ENCODE measurements around the gene CYBC1.

The CYBC1 gene

DNA sequence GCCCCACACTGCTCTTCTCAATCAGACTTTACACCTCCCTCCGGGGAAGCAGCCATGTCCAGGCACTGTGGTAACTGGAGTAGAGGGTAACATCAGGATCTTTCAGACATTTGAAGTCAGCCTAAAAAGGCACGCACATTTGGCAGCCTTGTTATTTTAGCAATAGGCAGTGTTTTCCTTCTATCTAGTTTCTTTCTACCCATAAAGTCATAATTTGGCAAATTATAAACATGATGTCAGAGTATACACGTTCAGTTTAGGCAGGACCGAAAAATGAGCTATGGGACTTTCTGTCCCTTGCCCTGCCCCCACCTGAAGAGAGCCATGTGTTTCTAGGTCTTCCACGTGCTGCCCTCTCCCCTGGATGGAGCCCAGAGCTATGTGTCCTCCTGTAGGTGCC lies 29.1 kb upstream of the CYBC1 start:
- no peak overlapping the region for H3K4me3 ChIP-seq (ENCODE audit: low read depth, low read length)
- no peak for DNase-seq (ENCODE audit: low read depth)
- TF ChIP-seq, protein P1, sequence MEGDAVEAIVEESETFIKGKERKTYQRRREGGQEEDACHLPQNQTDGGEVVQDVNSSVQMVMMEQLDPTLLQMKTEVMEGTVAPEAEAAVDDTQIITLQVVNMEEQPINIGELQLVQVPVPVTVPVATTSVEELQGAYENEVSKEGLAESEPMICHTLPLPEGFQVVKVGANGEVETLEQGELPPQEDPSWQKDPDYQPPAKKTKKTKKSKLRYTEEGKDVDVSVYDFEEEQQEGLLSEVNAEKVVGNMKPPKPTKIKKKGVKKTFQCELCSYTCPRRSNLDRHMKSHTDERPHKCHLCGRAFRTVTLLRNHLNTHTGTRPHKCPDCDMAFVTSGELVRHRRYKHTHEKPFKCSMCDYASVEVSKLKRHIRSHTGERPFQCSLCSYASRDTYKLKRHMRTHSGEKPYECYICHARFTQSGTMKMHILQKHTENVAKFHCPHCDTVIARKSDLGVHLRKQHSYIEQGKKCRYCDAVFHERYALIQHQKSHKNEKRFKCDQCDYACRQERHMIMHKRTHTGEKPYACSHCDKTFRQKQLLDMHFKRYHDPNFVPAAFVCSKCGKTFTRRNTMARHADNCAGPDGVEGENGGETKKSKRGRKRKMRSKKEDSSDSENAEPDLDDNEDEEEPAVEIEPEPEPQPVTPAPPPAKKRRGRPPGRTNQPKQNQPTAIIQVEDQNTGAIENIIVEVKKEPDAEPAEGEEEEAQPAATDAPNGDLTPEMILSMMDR (IDR thresholded peaks at IDR 0.05; ENCODE audit: insufficient read depth, low read depth, low read length, missing control alignments), result no peak

DNA sequence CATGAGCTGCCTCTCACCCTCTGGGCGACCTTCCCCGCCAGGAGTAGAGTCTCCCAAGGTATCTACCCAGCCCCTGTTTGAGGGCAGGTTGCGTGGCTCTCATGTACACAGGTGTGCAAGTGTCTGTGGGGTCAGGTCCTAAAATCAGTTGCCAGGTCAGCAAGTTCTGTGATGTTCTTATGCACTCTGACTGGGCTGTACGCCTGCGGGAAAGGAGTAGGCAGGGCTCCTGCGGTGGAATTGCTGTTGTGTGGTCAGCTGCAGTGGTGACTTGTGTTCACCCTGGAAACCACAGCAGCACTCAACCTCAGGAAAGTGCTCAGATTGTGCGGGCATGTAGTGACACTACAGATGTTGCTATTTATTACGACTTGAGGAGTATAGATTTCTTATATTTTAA lies 27.4 kb upstream of the CYBC1 start:
- H3K4me3 ChIP-seq (ENCODE audit: low read depth, low read length), result no peak overlapping the region
- TF ChIP-seq, protein P1 (IDR thresholded peaks at IDR 0.05; ENCODE audit: insufficient read depth, low read depth, low read length, missing control alignments), result no peak
- DNase-seq (ENCODE audit: low read depth), result no peak

DNA sequence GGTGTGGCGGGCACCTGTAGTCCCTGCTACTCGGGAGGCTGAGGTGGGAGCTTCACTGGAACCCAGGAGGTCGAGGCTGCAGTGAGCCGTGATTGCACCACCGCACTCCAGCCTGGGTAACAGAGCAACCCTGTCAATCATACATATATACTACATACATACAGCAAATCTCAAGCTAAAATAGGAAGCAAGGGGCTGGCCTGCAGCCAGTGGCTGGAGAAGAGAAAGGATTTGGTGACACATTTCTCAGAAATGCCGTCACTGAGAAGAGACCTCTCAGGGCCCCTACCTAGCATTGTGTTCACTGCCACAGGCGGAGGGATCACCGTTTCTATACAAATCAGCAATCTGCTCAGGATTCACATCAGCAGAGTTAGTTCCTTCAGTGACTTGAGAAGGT lies 24.9 kb upstream of the CYBC1 start:
- no peak for DNase-seq (ENCODE audit: low read depth)
- TF ChIP-seq, protein P1 (IDR thresholded peaks at IDR 0.05; ENCODE audit: insufficient read depth, low read depth, low read length, missing control alignments), result no peak
- H3K4me3 ChIP-seq (ENCODE audit: low read depth, low read length), result no peak overlapping the region

DNA sequence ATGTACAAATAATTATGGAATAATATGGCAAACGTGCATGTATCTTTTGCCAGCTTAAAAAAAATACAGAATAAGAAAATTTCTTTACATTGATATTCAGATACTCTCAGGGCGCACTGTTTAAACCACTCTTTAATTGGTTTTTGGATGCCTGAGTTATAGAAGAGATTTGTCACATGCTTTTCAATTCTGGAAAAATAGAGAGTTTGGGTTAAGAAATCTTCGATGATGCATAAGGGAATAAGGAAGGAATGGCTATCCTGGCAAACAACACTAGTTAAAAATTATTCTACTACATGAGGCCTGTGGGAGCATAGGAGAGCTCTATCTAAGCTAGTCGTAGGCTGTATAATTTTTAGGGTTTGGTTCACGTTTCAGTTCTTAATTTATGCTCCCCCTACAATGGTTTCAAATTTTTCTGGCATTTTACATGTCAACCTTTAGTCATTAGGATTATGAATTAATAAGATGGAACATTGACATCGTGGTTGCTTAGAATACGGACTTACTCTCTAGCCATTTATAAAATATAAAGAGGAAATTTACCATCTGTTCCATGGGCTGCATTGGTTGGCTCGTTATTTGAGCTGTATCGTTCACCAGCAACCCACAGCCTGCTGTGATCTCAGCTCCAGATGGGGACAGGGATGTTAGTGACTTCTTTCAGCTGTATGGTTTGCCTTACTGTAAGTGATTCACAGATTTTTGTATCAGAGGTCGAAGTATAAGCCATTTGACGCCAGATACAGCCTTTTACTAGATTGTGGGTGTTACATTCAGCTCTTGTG lies 23.9 kb upstream of the CYBC1 start:
- no peak for DNase-seq (ENCODE audit: low read depth)
- no peak overlapping the region for H3K4me3 ChIP-seq (ENCODE audit: low read depth, low read length)
- TF ChIP-seq, protein P1 (IDR thresholded peaks at IDR 0.05; ENCODE audit: insufficient read depth, low read depth, low read length, missing control alignments), result no peak

DNA sequence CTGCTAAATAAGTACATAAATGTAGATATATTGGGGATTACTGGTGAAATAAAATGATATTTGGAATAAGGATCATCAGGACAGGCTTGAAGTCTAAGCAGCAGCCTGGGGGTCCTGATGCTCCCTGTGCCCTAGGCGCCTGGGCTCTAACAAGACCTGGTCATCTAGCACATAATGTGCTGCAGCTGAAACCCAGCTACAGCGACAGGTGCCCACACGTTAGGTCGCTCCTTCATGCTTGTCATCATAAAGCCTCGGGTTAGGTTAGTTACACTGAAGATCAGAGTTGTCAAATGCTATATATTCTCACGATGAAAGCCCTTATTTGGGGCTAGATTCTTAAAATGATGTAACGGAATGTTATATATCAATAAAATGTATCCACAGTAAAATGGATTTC lies 19.5 kb upstream of the CYBC1 start:
- H3K4me3 ChIP-seq (ENCODE audit: low read depth, low read length), result no peak overlapping the region
- TF ChIP-seq, protein P1 (IDR thresholded peaks at IDR 0.05; ENCODE audit: insufficient read depth, low read depth, low read length, missing control alignments), result no peak
- no peak for DNase-seq (ENCODE audit: low read depth)

DNA sequence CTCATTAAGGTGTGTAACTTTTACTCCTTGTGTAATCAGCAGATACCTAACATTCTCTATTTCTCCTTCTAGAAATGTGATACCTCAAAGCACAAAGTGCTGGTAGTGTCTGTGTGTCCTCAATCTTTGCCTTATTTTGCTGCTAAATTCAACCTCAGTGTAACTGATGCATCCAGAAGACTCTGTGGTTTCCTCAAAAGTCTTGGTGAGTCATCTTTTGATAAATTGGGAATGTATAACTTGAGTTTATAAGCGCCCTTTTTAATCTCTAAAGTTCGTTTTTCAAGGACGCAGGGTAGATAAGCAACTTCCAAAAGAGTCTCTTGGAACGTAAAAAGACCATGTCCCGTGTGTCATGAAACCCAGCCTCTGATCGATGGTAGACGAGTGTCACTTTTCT lies 18.1 kb upstream of the CYBC1 start:
- no peak overlapping the region for H3K4me3 ChIP-seq (ENCODE audit: low read depth, low read length)
- DNase-seq (ENCODE audit: low read depth), result no peak
- TF ChIP-seq, protein P1 (IDR thresholded peaks at IDR 0.05; ENCODE audit: insufficient read depth, low read depth, low read length, missing control alignments), result no peak
